Small intestine (tissue), 7 donors: ENCODE measurements around the gene HIPK2. TPM values are rescaled to one million over a fixed set of nuclear protein-coding genes. Genes with fewer than 3 reads are reported as not detected.
A peak's percentile ranks its signal among the peaks of the same experiment; 100 is the strongest.

Experiments used
- DNase-seq, 2 donors: peaks; one replicate each; pipeline versions ENCODE4 v3.0.0 to v3.0.0-alpha.2; 2013
- FAIRE-seq: peaks from 2 replicates; lab custom pipeline; 2012; peaks lifted over from hg19 to GRCh38; lab: Jason Lieb, UNC
- H3K27ac ChIP-seq, 3 donors: one replicate each; pipeline ENCODE4 v1.5.1; 2013; ENCODE audit warnings: low read length in 2 of 3, mild to moderate bottlenecking in 2 of 3, control low read depth in 1 of 3, inconsistent platforms in 1 of 3, low read depth in 1 of 3, moderate library complexity in 1 of 3
- H3K27me3 ChIP-seq, 3 donors: one replicate each; pipeline ENCODE4 v1.6.1; 2013; ENCODE audit warnings: low read length in 3 of 3, inconsistent platforms in 1 of 3; ENCODE audit not compliant: control insufficient read depth in 3 of 3, insufficient read depth in 3 of 3
- H3K36me3 ChIP-seq, 3 donors: one replicate each; pipeline ENCODE4 v1.6.1; 2013; ENCODE audit warnings: low read length in 3 of 3, inconsistent platforms in 1 of 3, low read depth in 1 of 3, mild to moderate bottlenecking in 1 of 3, moderate library complexity in 1 of 3; ENCODE audit not compliant: control insufficient read depth in 3 of 3, insufficient read depth in 2 of 3
- H3K4me1 ChIP-seq, 3 donors: one replicate each; pipeline ENCODE4 v1.6.1; 2013; ENCODE audit warnings: low read length in 2 of 3, inconsistent platforms in 1 of 3, low read depth in 1 of 3, mild to moderate bottlenecking in 1 of 3, moderate library complexity in 1 of 3; ENCODE audit not compliant: control insufficient read depth in 3 of 3, insufficient read depth in 2 of 3
- H3K4me3 ChIP-seq, 3 donors: one replicate each; pipeline ENCODE4 v1.5.1; 2013; ENCODE audit warnings: low read length in 3 of 3, control low read depth in 1 of 3, inconsistent platforms in 1 of 3, low read depth in 1 of 3, mild to moderate bottlenecking in 1 of 3, moderate library complexity in 1 of 3
- H3K9me3 ChIP-seq, 2 donors: one replicate each; pipeline ENCODE4 v1.6.1; 2013; ENCODE audit warnings: low read depth in 1 of 2, low read length in 1 of 2; ENCODE audit not compliant: control insufficient read depth in 2 of 2, insufficient read depth in 1 of 2
- WGBS, 3 donors: extraction: QIAGEN DNeasy Blood & Tissue Kit; methylation state at CpG; one replicate each; pipeline ENCODE4 v1.1.7; 2013; 5-methylcytosine and 5-hydroxymethylcytosine counted together
- polyA plus RNA-seq, 4 donors: library from polyadenylated mRNA; stranded (reverse) in 3 of 4; unstranded in 1 of 4; fragments of 200-250 nt in 3 of 4; fragments of 120-200 nt in 1 of 4; gene quantifications; one replicate each; pipeline versions ENCODE4 v1.2.1 to v1.2.3, GENCODE V29; 2013
- donor health status: healthy with polysubstance abuse.
- donor health status: control.
- donor health status: control.
- donor health status: Bipolar disorder and iron deficiency.
- donor health status: healthy.

The HIPK2 gene
- polyA plus RNA-seq, 4 donors = 3.2 to 11.4 (median 7.2) TPM

GRCh38 chr7:139526578-139527544, 250.9 kb downstream of the HIPK2 start:
- no peak for FAIRE-seq
- H3K36me3 ChIP-seq = no peaks in the 10 kb centered on the region
- H3K27me3 ChIP-seq = peaks cover 4 to 42% (median 7%) of the 10 kb centered on the region in 3 donors
- H3K4me3 ChIP-seq = no peak overlapping the region
- no peak overlapping the region for H3K27ac ChIP-seq
- no peak for DNase-seq
- H3K4me1 ChIP-seq = no peaks in the 10 kb centered on the region
- 71 to 75% (median 73%) methylated on average over 8 of the region's 8 CpGs for WGBS, 3 donors
- H3K9me3 ChIP-seq = no peaks in the 10 kb centered on the region

DNA sequence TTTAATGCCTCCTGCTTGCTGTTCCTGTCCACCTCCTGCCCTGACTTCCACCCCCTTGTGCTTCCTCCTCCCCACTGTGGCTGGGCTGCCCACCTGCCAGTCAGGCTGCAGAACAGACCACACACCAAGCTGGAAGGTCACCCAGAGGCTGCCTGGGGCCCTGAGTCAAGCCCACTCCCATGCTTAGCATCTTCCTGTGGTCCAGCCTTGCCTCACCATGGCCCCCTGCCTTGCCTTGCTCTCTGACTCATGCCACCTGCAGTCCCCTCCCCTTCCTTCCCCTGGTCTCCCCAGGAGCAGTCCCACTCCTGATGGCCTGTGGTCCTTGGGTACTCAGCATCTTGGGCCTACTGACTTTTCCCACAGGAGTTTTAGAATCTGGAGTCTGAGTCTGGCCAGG, 252.0 kb downstream of the HIPK2 start:
- Histone ChIP-seq H3K27ac (no peak overlapping the region), H3K4me3 (no peak overlapping the region), H3K4me1 (no peaks in the 10 kb centered on the region), H3K36me3 (no peaks in the 10 kb centered on the region), H3K9me3 (peaks cover 0 to 4% of the 10 kb centered on the region in 2 donors), H3K27me3 (peaks cover 4 to 51% (median 9%) of the 10 kb centered on the region in 3 donors)
- no peak for FAIRE-seq
- DNase-seq = no peak

- Histone ChIP-seq H3K4me1 (no peaks in the 10 kb centered on the region), H3K4me3 (no peak overlapping the region), H3K27me3 (peaks cover 4 to 51% (median 9%) of the 10 kb centered on the region in 3 donors), H3K9me3 (peaks cover 0 to 4% of the 10 kb centered on the region in 2 donors), H3K27ac (no peak overlapping the region), H3K36me3 (no peaks in the 10 kb centered on the region)
- FAIRE-seq = no peak
- WGBS, 3 donors = 86 to 94% (median 90%) methylated on average over 9 to 10 of the region's 10 CpGs
- DNase-seq = no peak
Measured at GRCh38 chr7:139525239-139525638, 252.6 kb downstream of the HIPK2 start.

DNA sequence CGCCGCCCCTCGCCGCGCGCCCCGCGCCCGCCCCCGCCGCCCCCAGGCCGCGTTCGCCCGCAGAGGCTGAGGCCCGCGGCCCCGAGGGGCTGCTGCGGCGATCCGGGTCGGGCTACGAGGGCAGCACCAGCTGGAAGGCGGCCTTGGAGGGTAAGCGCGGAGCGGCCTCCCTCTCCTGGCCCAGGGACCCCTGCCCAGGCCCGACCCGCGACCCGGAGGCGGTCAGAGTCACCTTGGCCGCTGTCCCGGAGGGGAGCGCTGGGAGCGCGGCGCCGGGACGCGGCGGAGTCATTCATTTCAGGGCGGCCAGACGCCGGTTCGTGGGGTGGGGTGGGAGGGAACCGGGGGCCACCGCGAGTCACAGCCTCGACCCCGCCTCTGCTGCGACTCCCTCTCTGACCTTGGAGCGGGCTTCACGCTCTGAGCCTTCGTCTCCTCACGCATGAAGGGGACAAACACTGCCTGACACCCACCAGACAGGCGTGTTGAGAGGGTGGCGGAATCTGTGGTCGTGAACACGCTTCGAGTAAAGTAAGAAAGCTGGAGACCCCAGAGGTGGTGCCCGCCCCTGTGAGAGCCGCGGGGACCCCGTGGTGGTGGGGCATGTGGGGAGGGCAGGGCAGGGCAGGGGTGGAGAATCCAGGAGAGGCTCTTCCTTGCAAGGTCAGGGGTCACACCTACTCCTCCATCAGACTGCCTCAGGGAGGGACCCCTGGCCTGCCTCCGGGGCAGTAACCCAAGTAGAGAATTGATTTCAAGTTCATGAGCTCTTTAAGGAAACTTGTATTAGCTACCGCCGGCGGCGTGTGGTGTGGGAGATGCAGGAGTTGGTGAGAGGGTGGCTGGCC, 253.6 kb downstream of the HIPK2 start:
- Histone ChIP-seq H3K27ac (no peak overlapping the region), H3K27me3 (peaks cover 4 to 51% (median 9%) of the 10 kb centered on the region in 3 donors), H3K4me1 (no peaks in the 10 kb centered on the region), H3K4me3 (peak overlapping the region in 1 of 3 donors; percentile 34), H3K36me3 (no peaks in the 10 kb centered on the region), H3K9me3 (peaks cover 0 to 4% of the 10 kb centered on the region in 2 donors)
- DNase-seq = no peak
- WGBS, 3 donors = 20 to 27% (median 25%) methylated on average over 41 to 70 of the region's 70 CpGs
- FAIRE-seq = no peak

DNA sequence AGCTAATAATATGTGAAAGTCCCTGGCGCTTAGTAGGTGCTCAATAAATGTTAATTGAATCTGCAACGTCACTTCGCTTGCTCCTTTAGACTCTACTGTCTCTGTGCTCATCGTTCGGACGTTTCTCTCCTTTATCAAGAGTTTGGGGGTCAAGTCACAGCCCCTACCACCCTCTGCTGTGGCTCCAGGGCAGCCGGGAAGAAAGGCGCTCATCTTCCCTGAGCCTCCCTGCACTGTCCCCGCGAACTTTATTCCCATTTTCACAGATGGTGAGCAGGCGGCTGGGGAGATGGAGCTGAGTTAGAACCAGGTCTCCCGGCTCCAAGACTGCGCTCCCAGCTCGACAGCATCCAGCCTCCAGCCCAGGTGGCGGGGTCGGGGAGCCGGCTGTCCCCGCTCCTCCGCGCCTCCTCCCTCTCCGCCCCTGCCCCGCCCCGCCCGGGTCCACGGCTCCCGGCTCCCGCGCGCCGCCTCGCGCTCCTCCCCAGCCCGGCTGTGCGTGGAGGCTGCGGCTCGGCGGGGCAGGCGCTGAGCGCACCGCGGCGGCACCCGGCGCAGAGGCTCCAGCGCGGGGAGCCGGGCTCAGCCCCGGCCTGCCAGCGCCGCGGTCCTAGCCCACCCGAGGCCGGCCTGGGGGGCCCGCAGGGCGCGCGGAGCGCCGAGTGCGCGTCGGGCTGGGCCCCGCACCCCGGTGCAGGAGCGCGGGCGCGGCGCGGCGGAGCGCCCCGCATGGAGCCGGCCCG, 254.4 kb downstream of the HIPK2 start, which contains the start of gene CLEC2L:
Gene CLEC2L (plus strand): TSS at position 487 of the 743 bp plus-strand sequence. CDS start 243 bp downstream, at position 730.
- Histone ChIP-seq H3K27ac (no peak within 1 kb of the TSS), H3K4me1 (no peaks in the 10 kb centered on the region), H3K4me3 (peak within 1 kb of the TSS in 2 of 3 donors; percentile 8 to 34), H3K27me3 (peaks cover 4 to 49% (median 9%) of the 10 kb centered on the region in 3 donors), H3K36me3 (no peaks in the 10 kb centered on the region), H3K9me3 (peaks cover 0 to 4% of the 10 kb centered on the region in 2 donors)
- FAIRE-seq (no peak), DNase-seq (peak in 1 of 2 donors; percentile 33)
- WGBS, 3 donors = 3% methylated on average over 43 to 75 of the region's 75 CpGs

- Histone ChIP-seq H3K4me1 (no peaks in the 10 kb centered on the region), H3K9me3 (peaks cover 0 to 4% of the 10 kb centered on the region in 2 donors), H3K27me3 (peaks cover 4 to 49% (median 9%) of the 10 kb centered on the region in 3 donors), H3K36me3 (no peaks in the 10 kb centered on the region), H3K4me3 (no peak overlapping the region), H3K27ac (no peak overlapping the region)
- 18 to 22% (median 21%) methylated on average over 11 of the region's 11 CpGs for WGBS, 3 donors
- FAIRE-seq = no peak
- DNase-seq = no peak
Measured at GRCh38 chr7:139522830-139523198, 255.0 kb downstream of the HIPK2 start.

DNA sequence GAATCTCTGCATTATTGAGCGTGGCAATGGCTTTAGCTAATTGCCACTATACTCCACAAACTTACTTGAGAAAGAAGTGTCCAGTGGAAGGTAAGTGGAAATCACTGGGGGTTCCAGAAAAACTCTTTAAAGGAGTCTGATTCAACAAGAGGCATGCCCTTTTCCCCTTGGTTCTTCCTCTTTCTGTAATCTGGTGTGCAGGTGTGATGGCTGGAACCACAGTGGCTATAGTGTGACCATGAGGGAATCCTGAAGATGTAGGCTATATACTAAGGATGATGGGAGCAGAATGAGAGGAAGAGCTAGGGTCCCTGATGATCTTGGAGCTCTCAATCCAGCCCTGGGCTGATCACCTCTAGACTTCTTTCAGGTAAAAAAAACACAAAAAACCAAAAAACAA, 256.4 kb downstream of the HIPK2 start:
- no peaks in the 10 kb centered on the region for H3K36me3 ChIP-seq
- peaks cover 4 to 41% (median 9%) of the 10 kb centered on the region in 3 donors for H3K27me3 ChIP-seq
- DNase-seq (no peak), FAIRE-seq (no peak)
- no peak overlapping the region for H3K27ac ChIP-seq
- 74 to 75% (median 75%) methylated on average over 1 of the region's 1 CpG for WGBS, 3 donors
- no peaks in the 10 kb centered on the region for H3K4me1 ChIP-seq
- peaks cover 0 to 4% of the 10 kb centered on the region in 2 donors for H3K9me3 ChIP-seq
- H3K4me3 ChIP-seq = no peak overlapping the region
